Caco-2 (cell line): ENCODE results near the gene MMAB. TPM values are rescaled to one million over a fixed set of nuclear protein-coding genes. Genes with fewer than 3 reads are reported as not detected.

Experiments
- BruUV-seq: library from RNA; stranded (reverse); fragments of 400-500 nt; replicated peaks from 2 replicates; lab custom pipeline; 2021; lab: Mats Ljungman, UMichigan
- CTCF ChIA-PET: fragments of 300-600 bp; sonication (Branson Sonifier 250); formaldehyde crosslinking; loops from one replicate; lab custom pipeline; 2022; ENCODE audit warnings: antibody characterized with exemption; lab: Charles Lee
- POLR2A ChIA-PET: fragments of 300-600 bp; sonication (Branson Sonifier 250); formaldehyde crosslinking; loops from one replicate; lab custom pipeline; 2022; ENCODE audit warnings: antibody characterized with exemption; lab: Charles Lee
- DNase-seq, 2 experiments: peaks; one replicate each; pipeline versions ENCODE4 v3.0.0 to v3.0.0-alpha.2; 2020 to 2022
- H3K27me3 ChIP-seq: replicated peaks from 2 replicates; pipeline ENCODE4 v1.6.0; 2011; ENCODE audit warnings: low read length; ENCODE audit not compliant: control insufficient read depth, insufficient read depth
- H3K36me3 ChIP-seq: 2 replicates; pipeline ENCODE4 v1.5.1; 2011; ENCODE audit warnings: low read length; ENCODE audit not compliant: control insufficient read depth, insufficient read depth
- H3K4me1 ChIP-seq: fragments of 250-450 bp; sonication (Bioruptor Pico); 2 replicates; pipeline ENCODE4 v1.5.1; 2020; ENCODE audit warnings: mild to moderate bottlenecking
- H3K4me3 ChIP-seq: 2 replicates; pipeline ENCODE4 v1.5.1; 2011; ENCODE audit warnings: low read depth, mild to moderate bottlenecking, control low read depth, low read length
- H3K9me3 ChIP-seq: fragments of 250-450 bp; sonication (Bioruptor Pico); 2 replicates; pipeline ENCODE4 v1.5.1; 2020; ENCODE audit warnings: mild to moderate bottlenecking, moderate library complexity
- H3K27ac Mint-ChIP-seq: one replicate; pipeline ENCODE4 v1.8.0; 2022; ENCODE audit warnings: mixed read lengths; ENCODE audit not compliant: unreplicated experiment
- H3K27me3 Mint-ChIP-seq: one replicate; pipeline ENCODE4 v1.8.0; 2022; ENCODE audit warnings: mixed read lengths; ENCODE audit not compliant: insufficient read depth, unreplicated experiment
- H3K36me3 Mint-ChIP-seq: one replicate; pipeline ENCODE4 v1.8.0; 2022; ENCODE audit warnings: mild to moderate bottlenecking, mixed read lengths; ENCODE audit not compliant: insufficient read depth, unreplicated experiment
- H3K4me1 Mint-ChIP-seq: one replicate; pipeline ENCODE4 v1.8.0; 2022; ENCODE audit warnings: low read depth, mixed read lengths; ENCODE audit not compliant: unreplicated experiment
- H3K4me3 Mint-ChIP-seq: one replicate; pipeline ENCODE4 v1.8.0; 2022; ENCODE audit warnings: mild to moderate bottlenecking, moderate library complexity, mixed read lengths; ENCODE audit not compliant: unreplicated experiment
- H3K9me3 Mint-ChIP-seq: one replicate; pipeline ENCODE4 v1.8.0; 2022; ENCODE audit warnings: mixed read lengths; ENCODE audit not compliant: unreplicated experiment
- CTCF ChIP-seq, 2 experiments: fragments of 200-600 bp in 1 of 2; IDR thresholded peaks; 1 replicate in 1 of 2; 2 replicates in 1 of 2; pipeline versions ENCODE4 v1.5.1 to v1.8.0; 2011 to 2022; ENCODE audit warnings: antibody characterized with exemption in 1 of 2, control low read depth in 1 of 2, inconsistent platforms in 1 of 2, low read depth in 1 of 2, low read length in 1 of 2, mild to moderate bottlenecking in 1 of 2, moderate library complexity in 1 of 2; ENCODE audit not compliant: insufficient read depth in 1 of 2, severe bottlenecking in 1 of 2, unreplicated experiment in 1 of 2
- intact Hi-C: fragments of 100-400 bp; cut with micrococcal nuclease; formaldehyde crosslinking; loops from one replicate; pipeline ENCODE4 v1.10.0; 2022; ENCODE audit not compliant: unreplicated experiment
- total RNA-seq: library from RNA; stranded (reverse); gene quantifications from 2 replicates; pipeline ENCODE4 v1.2.3, GENCODE V29; 2022

MMAB gene
- total RNA-seq, 1 experiment from 2014 or later: 48.9 TPM

DNA sequence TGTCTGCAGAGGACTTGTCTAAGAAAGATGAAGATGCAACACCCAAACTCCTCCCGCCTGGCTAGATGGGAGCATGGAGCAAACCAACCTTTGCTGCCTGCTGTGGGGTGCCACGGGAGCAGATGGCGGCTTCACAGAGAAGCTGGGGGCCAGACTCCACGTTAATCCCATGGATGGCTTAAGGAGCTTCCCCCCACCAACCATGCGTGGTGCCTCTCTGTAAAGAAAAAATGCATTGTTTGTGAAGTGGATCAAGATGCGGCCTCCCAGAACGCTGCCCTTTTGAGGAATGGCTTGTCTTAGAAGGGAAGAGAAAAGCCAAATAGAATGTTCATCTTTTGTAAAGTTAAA, 15.9 kb upstream of the MMAB start:
- Mint-ChIP-seq H3K27ac (peak overlapping the region; percentile 60), H3K4me1 (peaks cover 7% of the 10 kb centered on the region), H3K9me3 (no peaks in the 10 kb centered on the region), H3K27me3 (no peaks in the 10 kb centered on the region), H3K4me3 (no peak overlapping the region), H3K36me3 (no peaks in the 10 kb centered on the region)
- Histone ChIP-seq H3K9me3 (no peaks in the 10 kb centered on the region), H3K27me3 (no peaks in the 10 kb centered on the region), H3K4me1 (no peaks in the 10 kb centered on the region), H3K4me3 (no peak overlapping the region), H3K36me3 (no peaks in the 10 kb centered on the region; the same call in none of the 2 replicates)
- DNase-seq: no peak
- BruUV-seq: no TSS peak
- ChIA-PET CTCF (no interaction called here), POLR2A (no interaction called here)
- intact Hi-C loops: no loop called here
- no peak for TF ChIP-seq CTCF (IDR thresholded peaks at IDR 0.05; ENCODE audit: insufficient read depth in 1 of 2, low read depth in 1 of 2, low read length in 1 of 2, severe bottlenecking in 1 of 2, unreplicated experiment in 1 of 2)

GRCh38 chr12:109588461-109589239, 15.3 kb upstream of the MMAB start:
- Mint-ChIP-seq H3K4me3 (no peak overlapping the region), H3K9me3 (no peaks in the 10 kb centered on the region), H3K4me1 (peaks cover 7% of the 10 kb centered on the region), H3K36me3 (no peaks in the 10 kb centered on the region), H3K27me3 (no peaks in the 10 kb centered on the region), H3K27ac (peak overlapping the region; percentile 60)
- BruUV-seq: no TSS peak
- no peak overlapping the region for H3K4me3 ChIP-seq
- no peaks in the 10 kb centered on the region for H3K4me1 ChIP-seq
- CTCF ChIA-PET: no interaction called here
- DNase-seq: no peak
- no peaks in the 10 kb centered on the region for H3K9me3 ChIP-seq
- POLR2A ChIA-PET: no interaction called here
- intact Hi-C loops: no loop called here
- TF ChIP-seq CTCF (IDR thresholded peaks at IDR 0.05; ENCODE audit: insufficient read depth in 1 of 2, low read depth in 1 of 2, low read length in 1 of 2, severe bottlenecking in 1 of 2, unreplicated experiment in 1 of 2): no peak
- no peaks in the 10 kb centered on the region for H3K27me3 ChIP-seq
- no peaks in the 10 kb centered on the region; the same call in none of the 2 replicates for H3K36me3 ChIP-seq

DNA sequence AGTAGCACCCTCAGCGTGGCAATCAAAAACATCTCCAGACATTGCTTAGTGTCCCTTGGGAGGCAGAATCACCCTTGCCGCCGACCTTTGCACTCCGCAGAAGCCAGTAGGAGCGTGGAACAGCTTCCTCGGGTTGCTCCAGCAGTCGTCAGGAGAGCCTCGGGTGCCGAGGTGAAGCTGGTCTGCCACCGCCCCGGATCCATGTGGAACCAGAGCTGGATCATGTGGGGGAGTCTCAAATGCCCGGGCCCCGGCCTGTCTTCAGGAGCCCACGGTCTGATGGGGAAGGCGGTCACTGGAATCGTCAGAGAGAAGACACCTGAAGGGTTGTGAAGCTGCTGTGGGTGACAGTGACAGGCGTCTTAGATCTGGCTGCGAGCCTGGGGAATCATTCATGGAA, 14.6 kb upstream of the MMAB start:
- no peak for TF ChIP-seq CTCF (IDR thresholded peaks at IDR 0.05; ENCODE audit: insufficient read depth in 1 of 2, low read depth in 1 of 2, low read length in 1 of 2, severe bottlenecking in 1 of 2, unreplicated experiment in 1 of 2)
- no TSS peak for BruUV-seq
- Histone ChIP-seq H3K4me1 (no peaks in the 10 kb centered on the region), H3K27me3 (no peaks in the 10 kb centered on the region), H3K36me3 (no peaks in the 10 kb centered on the region; the same call in 1 of the 2 replicates), H3K9me3 (no peaks in the 10 kb centered on the region), H3K4me3 (no peak overlapping the region)
- Mint-ChIP-seq H3K36me3 (no peaks in the 10 kb centered on the region), H3K4me1 (peaks cover 7% of the 10 kb centered on the region), H3K9me3 (no peaks in the 10 kb centered on the region), H3K27me3 (no peaks in the 10 kb centered on the region), H3K27ac (no peak overlapping the region), H3K4me3 (no peak overlapping the region)
- intact Hi-C loops: no loop called here
- DNase-seq: no peak
- ChIA-PET CTCF (no interaction called here), POLR2A (no interaction called here)
